Activated CD4-positive, alpha-beta T cell treated with anti-CD3 and anti-CD28 coated beads, Interleukin-2, amount 50 U/mL, for 16 hours (primary cell): ENCODE data around the gene CHD9.
"Not testable (repeated sequence)": the region's sequence is repeated elsewhere in the genome, so short reads cannot be mapped to it uniquely, and the experiment has no call there.

Experiments
- DNase-seq: peaks from one replicate; pipeline ENCODE4 v3.0.0-alpha.2; 2020

The CHD9 gene

GRCh38 chr16:53209877-53210276 is 155.1 kb downstream of the CHD9 start:
- no peak for DNase-seq

- no peak for DNase-seq
Measured at GRCh38 chr16:53211253-53211652, 156.5 kb downstream of the CHD9 start.

DNA sequence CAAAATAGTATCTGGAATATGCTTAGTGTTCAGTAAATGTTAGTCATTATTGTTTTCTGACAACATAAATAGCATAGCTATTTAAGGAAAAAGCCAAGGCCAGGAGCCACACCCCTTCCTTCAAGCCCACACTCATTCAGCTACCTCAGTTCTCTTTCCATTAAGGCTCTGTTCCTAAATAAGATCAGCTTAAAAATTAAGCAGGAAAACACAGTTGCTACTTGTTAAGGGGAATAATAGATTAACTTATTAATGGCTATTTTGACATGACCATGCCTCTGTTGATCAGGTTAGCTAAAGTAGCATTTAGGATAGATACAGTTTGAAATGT is 158.1 kb downstream of the CHD9 start:
- DNase-seq, result no peak

DNA sequence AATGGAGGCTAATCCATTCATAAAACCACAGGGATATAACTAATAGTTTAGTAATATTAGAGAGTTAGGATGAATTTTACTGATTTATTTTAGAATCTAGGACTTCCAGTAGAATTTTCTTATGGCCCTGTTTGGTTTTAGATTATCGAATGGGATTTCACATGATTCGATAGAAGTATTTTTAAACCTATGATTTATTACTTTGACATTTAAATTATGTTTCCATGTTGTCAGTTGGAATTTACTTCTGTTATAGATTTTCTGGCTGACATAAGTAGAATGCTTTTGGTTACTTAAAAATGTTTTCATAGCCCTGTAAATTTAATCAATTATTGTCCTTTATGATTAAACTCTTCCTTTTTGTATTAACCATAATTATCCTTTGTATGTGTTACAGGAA is 158.8 kb downstream of the CHD9 start:
- no peak for DNase-seq

GRCh38 chr16:53216798-53217197 is 162.0 kb downstream of the CHD9 start:
- no peak for DNase-seq

DNA sequence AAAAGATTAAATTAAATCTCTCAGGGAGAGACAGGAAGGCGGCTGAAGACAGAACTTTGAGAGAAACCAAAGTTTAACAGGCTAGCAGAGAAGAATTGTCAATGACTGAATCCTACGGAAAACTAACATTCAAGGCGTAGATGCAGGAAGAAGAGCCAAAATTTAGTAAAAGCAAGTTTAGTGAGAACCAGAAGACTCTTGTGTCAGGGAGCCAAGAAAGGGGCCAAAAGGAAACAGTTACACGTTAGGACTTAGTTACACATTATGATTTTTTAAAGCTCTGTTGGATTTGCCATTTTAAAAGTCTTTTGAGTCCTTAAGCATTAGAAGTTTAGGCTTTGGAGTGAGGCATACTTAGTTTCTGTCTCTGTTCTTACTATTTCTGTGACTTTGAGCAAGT is 164.6 kb downstream of the CHD9 start:
- DNase-seq, result no peak

DNA sequence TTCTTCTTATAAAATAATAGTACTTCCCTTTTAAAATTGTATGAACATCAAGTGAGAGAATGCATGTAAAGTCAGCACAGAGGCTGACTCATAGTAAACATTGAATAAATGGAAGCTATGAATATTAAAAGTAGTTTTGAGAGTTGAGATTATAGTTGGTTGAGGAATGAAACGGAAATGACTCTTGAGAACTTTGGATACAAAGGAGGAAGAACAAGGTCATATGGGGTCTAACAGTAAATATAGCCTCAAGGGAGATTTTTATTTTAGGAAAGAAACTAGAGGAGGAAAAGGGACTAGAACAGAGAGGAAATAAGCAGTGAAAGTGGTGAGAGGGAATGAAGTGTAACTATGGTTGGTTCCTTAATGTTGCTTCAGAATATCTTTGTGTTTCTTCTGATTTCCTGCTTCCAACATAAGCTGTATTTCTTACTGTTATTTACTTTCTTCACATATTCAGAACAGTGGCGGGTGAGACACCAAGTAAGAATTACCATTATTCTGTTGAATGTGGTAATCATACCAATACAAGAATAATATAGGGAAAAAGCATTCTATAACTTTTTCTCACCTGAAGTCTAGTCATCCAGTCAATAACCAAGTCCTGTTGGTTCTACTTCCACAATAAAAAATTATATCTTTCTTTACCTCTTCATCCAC is 165.1 kb downstream of the CHD9 start:
- DNase-seq, result no peak

GRCh38 chr16:53220585-53220984 is 165.8 kb downstream of the CHD9 start:
- no peak for DNase-seq

- DNase-seq, result no peak
Measured at GRCh38 chr16:53224951-53225533, 170.3 kb downstream of the CHD9 start.

GRCh38 chr16:53232826-53233529 is 178.2 kb downstream of the CHD9 start:
- no peak for DNase-seq

DNA sequence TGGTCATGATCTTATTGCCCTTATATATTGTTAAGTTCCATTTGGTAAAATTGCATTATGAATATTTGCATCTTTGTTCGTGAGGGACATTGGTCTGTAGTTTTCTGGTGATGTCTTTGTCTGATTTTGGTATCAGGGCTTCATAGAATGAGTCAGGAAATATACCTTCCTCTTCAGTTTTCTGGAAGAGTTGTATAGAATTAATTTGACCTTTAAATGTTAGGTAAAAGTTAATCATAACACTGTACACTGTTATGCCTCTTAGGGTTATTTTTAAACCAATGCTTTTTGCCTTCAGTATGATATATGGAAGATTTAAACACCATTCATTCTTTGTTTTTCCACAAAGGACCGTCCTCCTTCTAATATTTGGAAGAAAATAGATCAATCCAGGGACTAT is 180.0 kb downstream of the CHD9 start:
- no peak for DNase-seq

DNA sequence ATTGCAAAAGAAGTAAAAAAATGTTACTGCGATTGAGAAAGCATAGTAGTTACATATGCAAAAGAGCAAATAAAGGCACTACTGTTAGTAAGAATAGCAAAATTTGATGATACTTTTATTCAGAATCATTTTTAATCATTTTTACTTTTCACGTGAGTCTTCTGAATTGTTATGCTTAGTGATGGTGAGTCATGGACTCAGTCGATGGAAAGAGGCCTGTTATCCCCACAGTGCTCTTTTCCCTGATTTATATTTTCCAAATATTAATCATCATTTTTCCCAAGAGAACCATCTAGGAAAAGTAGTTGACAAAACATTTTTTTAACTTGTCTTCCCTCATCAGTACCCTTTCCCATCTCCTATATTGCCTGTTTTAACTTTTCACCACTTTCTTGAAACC is 181.1 kb downstream of the CHD9 start:
- DNase-seq, result no peak

DNA sequence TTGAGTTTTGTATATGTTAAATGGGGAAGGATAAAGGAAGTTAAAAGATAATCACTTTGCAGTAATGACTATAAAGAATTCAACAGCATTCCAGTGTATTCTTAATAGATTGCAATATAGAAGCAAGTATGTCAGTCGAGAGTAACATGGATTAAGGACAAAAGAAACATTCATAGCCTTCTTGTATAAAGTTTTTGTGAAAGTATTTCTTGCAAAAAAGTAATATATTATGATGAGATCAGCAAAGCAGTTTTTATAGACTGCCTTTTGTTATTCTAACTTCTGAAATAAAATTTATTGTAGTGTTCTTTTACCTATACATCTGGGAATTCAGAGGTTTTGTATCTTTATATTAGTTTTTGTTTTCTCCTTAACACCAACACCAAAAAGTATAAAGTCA is 194.5 kb downstream of the CHD9 start:
- no peak for DNase-seq

GRCh38 chr16:53257001-53257400 is 202.2 kb downstream of the CHD9 start:
- no peak for DNase-seq

DNA sequence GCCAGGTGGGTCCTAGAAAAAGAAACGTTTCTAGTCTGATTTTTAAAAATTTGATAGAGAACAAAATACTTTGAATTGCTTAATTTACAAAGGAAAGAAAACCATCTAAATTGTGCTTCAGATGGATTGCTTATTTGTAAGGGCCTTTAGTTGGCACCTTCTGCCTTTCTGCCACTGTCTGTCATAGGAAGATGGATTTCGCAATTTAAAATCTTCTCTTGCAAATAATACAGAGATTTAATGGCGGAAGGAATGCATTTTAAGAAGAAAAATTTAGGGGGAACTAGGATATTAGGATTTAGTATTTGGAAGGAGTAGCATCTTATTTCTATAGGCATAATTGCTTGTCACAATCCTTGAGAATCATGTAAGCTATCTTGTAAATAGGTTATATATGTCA is 204.0 kb downstream of the CHD9 start:
- no peak for DNase-seq

- no peak for DNase-seq
Measured at GRCh38 chr16:53261276-53261675, 206.5 kb downstream of the CHD9 start.

GRCh38 chr16:53262645-53263044 is 207.9 kb downstream of the CHD9 start:
- DNase-seq, result no peak

DNA sequence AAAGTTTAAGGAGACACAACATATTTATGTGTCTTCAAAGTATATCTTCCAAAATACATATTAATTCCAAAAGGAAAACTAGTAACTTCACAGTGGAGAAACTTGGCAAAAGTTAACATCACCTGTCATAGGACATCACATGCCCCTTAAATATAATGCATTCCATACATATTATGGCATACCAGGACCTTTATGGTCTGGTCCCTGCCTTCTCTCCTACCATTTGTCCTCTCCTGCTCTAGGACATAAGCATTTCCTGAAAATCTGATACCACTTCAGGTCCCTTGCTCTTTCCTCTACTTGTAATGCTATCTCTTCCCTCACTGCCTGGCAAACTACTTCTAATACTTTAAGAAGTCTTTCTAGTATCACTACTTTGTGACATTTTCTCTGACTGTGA is 211.4 kb downstream of the CHD9 start:
- DNase-seq, result no peak

DNA sequence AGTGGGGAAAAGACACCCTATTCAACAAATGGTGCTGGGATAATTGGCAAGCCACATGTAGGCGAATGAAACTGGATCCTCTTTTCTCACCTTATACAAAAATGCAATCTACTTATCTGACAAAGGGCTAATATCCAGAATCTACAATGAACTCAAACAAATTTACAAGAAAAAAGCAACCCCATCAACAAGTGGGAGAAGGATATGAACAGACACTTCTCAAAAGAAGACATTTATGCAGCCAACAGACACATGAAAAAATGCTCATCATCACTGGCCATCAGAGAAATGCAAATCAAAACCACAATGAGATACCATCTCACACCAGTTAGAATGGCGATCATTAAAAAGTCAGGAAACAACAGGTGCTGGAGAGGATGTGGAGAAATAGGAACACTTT is 223.7 kb downstream of the CHD9 start:
- not testable (repeated sequence) for DNase-seq

GRCh38 chr16:53281280-53281679 is 226.5 kb downstream of the CHD9 start:
- DNase-seq, result no peak

DNA sequence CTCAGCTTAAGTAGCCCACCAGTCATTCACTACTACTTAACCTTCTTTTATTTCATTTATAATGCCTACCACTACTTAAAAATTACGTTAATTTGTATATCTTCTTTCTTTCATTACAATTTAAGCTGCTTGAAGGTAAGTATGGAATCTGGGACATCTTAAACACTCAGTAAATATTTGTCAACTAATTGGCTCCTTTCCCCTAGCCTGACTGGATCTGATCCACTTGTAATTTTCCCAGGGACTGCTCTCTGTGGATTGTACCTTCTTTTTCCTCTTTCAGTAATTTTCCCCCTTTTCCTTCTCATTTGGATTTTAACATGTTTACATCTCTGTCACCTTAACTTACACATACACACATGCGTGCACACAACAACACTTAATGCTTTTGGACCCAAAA is 227.1 kb downstream of the CHD9 start:
- DNase-seq, result no peak

DNA sequence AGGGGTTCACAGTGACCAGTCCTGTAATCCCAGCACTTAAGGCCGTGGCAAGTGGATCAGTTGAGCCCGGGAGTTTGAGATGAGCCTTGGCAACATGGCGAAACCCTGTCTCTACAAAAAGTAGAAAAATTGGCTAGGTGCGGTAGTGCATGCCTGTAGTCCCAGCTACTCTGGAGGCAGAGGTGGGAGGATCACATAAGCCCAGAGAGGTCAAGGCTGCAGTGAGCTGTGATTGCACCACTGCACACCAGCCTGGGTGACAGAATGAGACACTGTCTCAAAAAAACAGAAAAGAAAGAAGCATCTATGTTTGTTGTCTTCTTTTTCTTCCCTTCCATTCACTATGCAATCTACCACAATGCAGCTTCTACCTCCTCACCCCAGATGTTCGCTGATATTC is 227.5 kb downstream of the CHD9 start:
- DNase-seq, result no peak

- peak; percentile 28 for DNase-seq
Measured at GRCh38 chr16:53282975-53283946, 228.5 kb downstream of the CHD9 start.

GRCh38 chr16:53285236-53285635 is 230.4 kb downstream of the CHD9 start:
- DNase-seq, result no peak
